ENCODE measurements around the gene ANKRD63. TPM values are rescaled to one million over a fixed set of nuclear protein-coding genes. Genes with fewer than 3 reads are reported as not detected.

Gene ANKRD63
- total and polyA plus RNA-seq, 12 donors = not detected

DNA sequence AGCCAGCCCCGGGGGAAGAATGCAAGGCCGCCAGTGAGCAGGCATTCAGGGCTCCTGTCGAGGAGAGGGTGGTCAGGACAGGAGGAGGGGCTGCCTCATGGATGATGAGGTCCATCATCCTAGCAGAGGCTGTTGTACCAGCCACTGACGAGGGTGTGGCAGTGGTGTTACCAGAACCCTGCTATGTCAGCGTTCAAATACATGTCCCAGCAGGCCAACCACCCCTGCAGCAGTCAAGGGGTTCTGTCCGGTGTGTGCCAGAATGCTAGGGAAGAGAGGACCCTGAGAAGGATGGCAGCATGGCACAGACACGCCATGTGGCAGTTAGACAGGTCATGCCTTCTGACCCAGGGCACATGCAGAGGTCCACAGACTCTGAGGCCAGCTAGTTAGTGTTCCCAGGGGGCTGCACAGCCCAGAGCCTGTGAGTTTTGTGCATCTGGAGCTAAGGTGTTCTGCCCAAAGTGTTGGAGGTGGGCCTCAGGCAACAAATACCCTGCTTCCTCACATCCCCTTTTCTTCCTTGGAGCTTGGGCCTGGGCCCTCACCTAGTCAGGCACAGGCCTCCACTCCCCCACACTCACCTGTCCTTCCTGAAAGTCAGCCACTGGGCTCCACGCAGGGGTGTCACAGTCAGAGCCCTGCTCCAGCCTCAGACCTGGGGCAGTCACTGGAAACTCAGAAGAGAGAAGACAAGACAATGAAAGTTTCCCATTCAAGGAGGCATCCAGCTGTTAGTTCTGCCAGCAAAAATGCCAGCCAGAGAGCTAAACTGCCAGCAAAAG lies 36.2 kb downstream of the ANKRD63 start:
- Histone ChIP-seq H3K36me3 (replicated peaks in 1 of 2) (no peaks in the 10 kb centered on the region), H3K4me1 (replicated peaks in 1 of 2) (peaks cover 0 to 5% of the 10 kb centered on the region in 2 donors), H3K9me3 (replicated peaks in 1 of 3) (no peaks in the 10 kb centered on the region), H3K27ac (no peak overlapping the region), H3K4me3 (no peak overlapping the region), H3K27me3 (no peaks in the 10 kb centered on the region)
- intact Hi-C loops (cut with DNase I) = no loop called here
- no peak for TF ChIP-seq POLR2A (IDR thresholded peaks at IDR 0.05)
- TF ChIP-seq, protein P1, sequence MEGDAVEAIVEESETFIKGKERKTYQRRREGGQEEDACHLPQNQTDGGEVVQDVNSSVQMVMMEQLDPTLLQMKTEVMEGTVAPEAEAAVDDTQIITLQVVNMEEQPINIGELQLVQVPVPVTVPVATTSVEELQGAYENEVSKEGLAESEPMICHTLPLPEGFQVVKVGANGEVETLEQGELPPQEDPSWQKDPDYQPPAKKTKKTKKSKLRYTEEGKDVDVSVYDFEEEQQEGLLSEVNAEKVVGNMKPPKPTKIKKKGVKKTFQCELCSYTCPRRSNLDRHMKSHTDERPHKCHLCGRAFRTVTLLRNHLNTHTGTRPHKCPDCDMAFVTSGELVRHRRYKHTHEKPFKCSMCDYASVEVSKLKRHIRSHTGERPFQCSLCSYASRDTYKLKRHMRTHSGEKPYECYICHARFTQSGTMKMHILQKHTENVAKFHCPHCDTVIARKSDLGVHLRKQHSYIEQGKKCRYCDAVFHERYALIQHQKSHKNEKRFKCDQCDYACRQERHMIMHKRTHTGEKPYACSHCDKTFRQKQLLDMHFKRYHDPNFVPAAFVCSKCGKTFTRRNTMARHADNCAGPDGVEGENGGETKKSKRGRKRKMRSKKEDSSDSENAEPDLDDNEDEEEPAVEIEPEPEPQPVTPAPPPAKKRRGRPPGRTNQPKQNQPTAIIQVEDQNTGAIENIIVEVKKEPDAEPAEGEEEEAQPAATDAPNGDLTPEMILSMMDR (IDR thresholded peaks at IDR 0.05) = no peak
- DNase-seq = no peak
- WGBS, 4 donors = 86 to 95% (median 93%) methylated on average over 4 to 8 of the region's 8 CpGs

DNA sequence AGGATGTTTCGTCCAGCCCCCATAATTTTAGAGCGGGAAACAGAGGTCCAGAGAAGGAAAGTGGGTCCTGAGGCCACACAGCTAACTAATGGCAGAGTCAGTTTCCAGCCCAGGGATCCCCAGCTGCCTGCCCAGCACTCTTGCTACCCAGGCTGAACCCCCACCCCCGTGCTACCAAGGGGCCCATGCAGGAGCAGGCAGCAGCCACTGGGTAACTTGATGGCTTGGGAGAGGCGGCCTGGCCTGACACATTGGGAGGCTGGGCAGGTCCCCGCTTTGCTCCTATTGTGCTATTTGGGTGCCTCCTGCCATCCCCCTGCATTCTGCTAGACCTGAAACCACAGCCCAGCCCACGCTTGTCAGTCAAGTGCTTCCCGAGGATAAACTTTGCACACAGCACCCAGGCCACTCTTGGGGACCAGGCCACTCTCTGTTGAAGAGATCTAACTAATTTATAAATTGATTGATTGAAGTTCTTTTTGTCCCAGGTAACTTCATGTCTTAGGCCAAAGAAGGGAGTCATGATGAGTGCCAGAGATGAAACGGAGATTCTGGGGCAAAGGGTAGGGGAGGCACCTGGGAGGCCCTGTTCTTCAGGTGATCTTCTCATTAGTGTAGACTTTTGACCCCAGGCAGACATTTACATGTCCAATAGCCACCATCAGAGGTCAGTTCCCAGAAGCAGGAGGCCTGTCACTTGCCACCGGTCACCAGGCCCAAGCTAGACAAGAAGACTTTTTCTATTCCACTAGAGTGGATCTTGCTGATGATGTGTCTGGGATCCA lies 37.0 kb downstream of the ANKRD63 start:
- H3K9me3 ChIP-seq (replicated peaks in 1 of 3) = no peaks in the 10 kb centered on the region
- WGBS, 4 donors = 90 to 96% (median 92%) methylated on average over 6 to 9 of the region's 9 CpGs
- TF ChIP-seq POLR2A (IDR thresholded peaks at IDR 0.05) = no peak
- TF ChIP-seq, protein P1 (IDR thresholded peaks at IDR 0.05) = no peak

DNA sequence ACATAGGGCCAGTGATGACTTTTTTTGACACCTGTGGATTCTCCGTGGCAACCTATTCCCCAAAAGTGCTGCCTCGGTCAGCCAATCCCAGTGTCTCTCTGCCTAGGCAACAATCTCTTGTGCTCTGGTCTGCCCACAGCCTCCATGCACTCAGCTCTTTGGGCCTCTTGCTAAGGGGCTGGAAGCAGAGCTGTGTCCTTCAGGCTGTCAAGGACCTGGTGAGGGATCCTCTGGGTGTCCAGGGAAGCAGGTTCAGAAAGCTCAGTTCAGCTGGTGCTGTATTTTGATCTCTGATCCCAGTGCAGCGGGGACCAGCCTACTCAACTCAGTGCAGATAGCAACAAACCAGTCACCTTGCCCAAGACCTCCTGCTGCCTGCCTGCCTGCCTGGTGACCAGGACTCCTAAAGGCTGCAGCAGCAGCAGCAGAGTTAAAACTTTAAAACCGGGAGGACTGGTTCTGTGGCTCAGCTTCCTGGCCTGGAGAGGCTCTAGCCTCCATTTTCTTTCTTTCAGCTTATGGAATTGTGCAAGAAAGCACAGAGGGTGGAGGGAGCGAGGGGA lies 37.8 kb downstream of the ANKRD63 start:
- Histone ChIP-seq H3K27me3 (no peaks in the 10 kb centered on the region), H3K27ac (no peak overlapping the region), H3K9me3 (replicated peaks in 1 of 3) (no peaks in the 10 kb centered on the region), H3K36me3 (replicated peaks in 1 of 2) (no peaks in the 10 kb centered on the region), H3K4me3 (no peak overlapping the region), H3K4me1 (replicated peaks in 1 of 2) (no peaks in the 10 kb centered on the region)
- TF ChIP-seq, protein P1 (IDR thresholded peaks at IDR 0.05) = no peak
- TF ChIP-seq POLR2A (IDR thresholded peaks at IDR 0.05) = no peak
- WGBS, 4 donors = 65 to 87% (median 85%) methylated on average over 4 to 5 of the region's 5 CpGs
- peak in 2 of 7 donors; percentile 7 to 35 for DNase-seq
- intact Hi-C loops (cut with DNase I) = no loop called here

More for the DNA sequence above, 37.0 kb downstream of the ANKRD63 start:
- Histone ChIP-seq H3K36me3 (replicated peaks in 1 of 2) (no peaks in the 10 kb centered on the region), H3K4me1 (replicated peaks in 1 of 2) (no peaks in the 10 kb centered on the region), H3K27me3 (no peaks in the 10 kb centered on the region), H3K27ac (no peak overlapping the region), H3K4me3 (no peak overlapping the region)
- DNase-seq = peak in 2 of 7 donors; percentile 10 to 36
- intact Hi-C loops (cut with DNase I) = no loop called here

DNA sequence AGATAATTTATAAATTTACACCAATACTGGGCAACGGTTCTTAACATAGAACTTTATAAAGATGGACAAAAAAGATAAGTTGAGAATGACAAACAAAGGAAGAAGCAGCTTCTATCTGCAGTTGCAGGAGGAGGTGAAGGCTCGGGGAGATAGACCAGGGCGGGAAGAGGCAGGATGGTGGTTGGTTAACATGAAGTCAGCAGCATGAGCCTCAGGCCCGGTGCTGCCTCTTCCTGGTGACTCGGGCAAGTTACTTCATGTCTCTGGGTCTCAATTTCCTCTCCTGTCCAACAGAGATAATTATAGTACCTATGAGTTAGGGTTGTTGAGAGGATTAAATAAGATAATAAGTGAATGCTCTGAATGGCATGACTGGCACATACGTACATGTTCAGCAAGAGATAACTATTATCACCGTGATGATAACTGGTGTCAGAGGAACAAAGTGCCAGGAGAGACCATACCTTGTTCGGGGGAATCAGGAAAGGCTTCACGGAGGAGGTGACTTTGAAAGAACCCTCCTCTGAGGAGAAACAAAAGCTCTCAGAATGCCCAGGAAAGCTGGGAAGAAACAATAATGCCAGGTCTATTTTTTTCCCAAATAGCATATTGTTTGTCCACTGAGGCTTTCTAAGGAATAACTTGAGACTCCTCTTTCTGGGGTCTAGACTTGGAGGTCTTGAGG lies 39.6 kb downstream of the ANKRD63 start:
- 84 to 89% (median 86%) methylated on average over 9 of the region's 9 CpGs for WGBS, 4 donors
- Histone ChIP-seq H3K9me3 (replicated peaks in 1 of 3) (no peaks in the 10 kb centered on the region), H3K36me3 (replicated peaks in 1 of 2) (no peaks in the 10 kb centered on the region), H3K4me3 (no peak overlapping the region), H3K27ac (no peak overlapping the region), H3K27me3 (no peaks in the 10 kb centered on the region), H3K4me1 (replicated peaks in 1 of 2) (peaks cover 0 to 8% of the 10 kb centered on the region in 2 donors)
- intact Hi-C loops (cut with DNase I) = no loop called here
- DNase-seq = peak in 1 of 7 donors; percentile 27
- TF ChIP-seq POLR2A (IDR thresholded peaks at IDR 0.05) = no peak
- TF ChIP-seq, protein P1 (IDR thresholded peaks at IDR 0.05) = no peak
